Natural killer cell (primary cell): Measurements from ENCODE around the gene UBE2M. TPM values are rescaled to one million over a fixed set of nuclear protein-coding genes. Genes with fewer than 3 reads are reported as not detected.
"Not testable (repeated sequence)": the region's sequence is repeated elsewhere in the genome, so short reads cannot be mapped to it uniquely, and the experiment has no call there.

Experiments
- ATAC-seq, 3 donors: fragments of 150-1000 bp in 2 of 3; fragments of 200-7000 bp in 1 of 3; cut with Tn5 transposase; 1 replicate in 1 of 3; 2 replicates in 2 of 3; pipeline ENCODE4 v1.10.0; 2021; ENCODE audit warnings: mild to moderate bottlenecking in 2 of 3, moderate library complexity in 2 of 3
- DNase-seq, 2 donors: peaks; one replicate each; pipeline versions ENCODE4 v3.0.0 to v3.0.0-alpha.2; 2013 to 2021; ENCODE audit warnings: mixed read lengths in 1 of 2
- H3K27ac ChIP-seq: one replicate; pipeline ENCODE4 v1.5.1; 2013; ENCODE audit warnings: mild to moderate bottlenecking, low read length
- H3K27me3 ChIP-seq: one replicate; pipeline ENCODE4 v1.6.1; 2013; ENCODE audit warnings: low read length; ENCODE audit not compliant: control insufficient read depth, insufficient read depth
- H3K36me3 ChIP-seq: one replicate; pipeline ENCODE4 v1.6.1; 2013; ENCODE audit warnings: low read length; ENCODE audit not compliant: control insufficient read depth, insufficient read depth
- H3K4me1 ChIP-seq: one replicate; pipeline ENCODE4 v1.6.1; 2013; ENCODE audit warnings: low read length; ENCODE audit not compliant: control insufficient read depth, insufficient read depth
- H3K4me3 ChIP-seq: one replicate; pipeline ENCODE4 v1.5.1; 2013; ENCODE audit warnings: low read length
- H3K9me3 ChIP-seq: one replicate; pipeline ENCODE4 v1.6.1; 2013; ENCODE audit warnings: low read length; ENCODE audit not compliant: control insufficient read depth, insufficient read depth
- H3K27ac Mint-ChIP-seq, 2 donors: one replicate each; pipeline ENCODE4 v1.8.0; 2022; ENCODE audit warnings: mild to moderate bottlenecking in 2 of 2, mixed read lengths in 2 of 2, moderate library complexity in 1 of 2
- H3K27me3 Mint-ChIP-seq, 2 donors: one replicate each; pipeline ENCODE4 v1.8.0; 2022; ENCODE audit warnings: low read depth in 2 of 2, mixed read lengths in 2 of 2
- H3K36me3 Mint-ChIP-seq: one replicate; pipeline ENCODE4 v1.8.0; 2022; ENCODE audit warnings: mixed read lengths
- H3K4me1 Mint-ChIP-seq, 2 donors: one replicate each; pipeline ENCODE4 v1.8.0; 2022; ENCODE audit warnings: mixed read lengths in 2 of 2
- H3K4me3 Mint-ChIP-seq: one replicate; pipeline ENCODE4 v1.8.0; 2022; ENCODE audit warnings: mild to moderate bottlenecking, moderate library complexity, mixed read lengths
- H3K9me3 Mint-ChIP-seq, 2 donors: one replicate each; pipeline ENCODE4 v1.8.0; 2022; ENCODE audit warnings: mixed read lengths in 2 of 2
- WGBS: methylation state at CpG from one replicate; pipeline ENCODE4 v1.1.7; 2013; ENCODE audit warnings: missing lambda C conversion rate; ENCODE audit not compliant: insufficient coverage; 5-methylcytosine and 5-hydroxymethylcytosine counted together
- intact Hi-C: fragments of 100-400 bp; cut with micrococcal nuclease; formaldehyde crosslinking; loops from one replicate; pipeline ENCODE4 v1.14.2; 2022
- total RNA-seq, 4 donors: library from RNA; stranded (reverse); fragments of 120-200 nt in 1 of 4; gene quantifications; one replicate each; pipeline versions ENCODE4 v1.2.3 to v1.2.4, GENCODE V29; 2013 to 2022
- TF ChIP-seq, protein P1 (sequence below): fragments of 200-600 bp; IDR thresholded peaks from one replicate; pipeline ENCODE4 v1.8.0; 2022; ENCODE audit warnings: antibody characterized with exemption

The UBE2M gene
- total RNA-seq, 3 donors from 2014 or later (not counting 1 experiment from before 2014, with no cell fraction given): 71.0 to 89.5 (median 81.9) TPM

DNA sequence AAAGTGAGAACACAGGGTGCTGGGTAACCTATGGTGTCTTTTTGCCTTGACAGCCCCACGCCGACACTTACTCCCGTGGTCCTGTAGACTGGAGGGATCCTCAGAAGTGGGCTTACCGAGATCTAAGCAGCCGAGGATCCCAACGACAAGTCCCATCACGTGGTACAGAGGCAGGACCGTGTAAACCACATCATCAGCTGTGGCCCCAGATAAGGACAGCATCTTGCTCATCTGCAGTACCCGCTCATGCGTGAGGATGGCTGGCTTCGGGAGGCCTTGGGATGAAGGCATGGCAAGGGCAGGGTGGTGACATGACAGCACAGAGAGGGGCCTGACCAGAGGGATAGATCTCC lies 48.7 kb downstream of the UBE2M start:
- Histone ChIP-seq H3K9me3 (peaks cover 7% of the 10 kb centered on the region), H3K4me3 (no peak overlapping the region), H3K27ac (no peak overlapping the region), H3K36me3 (no peaks in the 10 kb centered on the region), H3K4me1 (peaks cover 16% of the 10 kb centered on the region), H3K27me3 (no peaks in the 10 kb centered on the region)
- no peak for DNase-seq
- Mint-ChIP-seq H3K4me3 (no peak overlapping the region), H3K27ac (no peak overlapping the region), H3K4me1 (peaks cover 0 to 14% of the 10 kb centered on the region in 2 donors), H3K27me3 (no peaks in the 10 kb centered on the region), H3K36me3 (no peaks in the 10 kb centered on the region), H3K9me3 (peaks cover 3 to 4% of the 10 kb centered on the region in 2 donors)
- WGBS: 90% methylated on average over 11 of the region's 11 CpGs
- ATAC-seq: no peak
- TF ChIP-seq, protein P1, sequence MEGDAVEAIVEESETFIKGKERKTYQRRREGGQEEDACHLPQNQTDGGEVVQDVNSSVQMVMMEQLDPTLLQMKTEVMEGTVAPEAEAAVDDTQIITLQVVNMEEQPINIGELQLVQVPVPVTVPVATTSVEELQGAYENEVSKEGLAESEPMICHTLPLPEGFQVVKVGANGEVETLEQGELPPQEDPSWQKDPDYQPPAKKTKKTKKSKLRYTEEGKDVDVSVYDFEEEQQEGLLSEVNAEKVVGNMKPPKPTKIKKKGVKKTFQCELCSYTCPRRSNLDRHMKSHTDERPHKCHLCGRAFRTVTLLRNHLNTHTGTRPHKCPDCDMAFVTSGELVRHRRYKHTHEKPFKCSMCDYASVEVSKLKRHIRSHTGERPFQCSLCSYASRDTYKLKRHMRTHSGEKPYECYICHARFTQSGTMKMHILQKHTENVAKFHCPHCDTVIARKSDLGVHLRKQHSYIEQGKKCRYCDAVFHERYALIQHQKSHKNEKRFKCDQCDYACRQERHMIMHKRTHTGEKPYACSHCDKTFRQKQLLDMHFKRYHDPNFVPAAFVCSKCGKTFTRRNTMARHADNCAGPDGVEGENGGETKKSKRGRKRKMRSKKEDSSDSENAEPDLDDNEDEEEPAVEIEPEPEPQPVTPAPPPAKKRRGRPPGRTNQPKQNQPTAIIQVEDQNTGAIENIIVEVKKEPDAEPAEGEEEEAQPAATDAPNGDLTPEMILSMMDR: no peak
- intact Hi-C loops: no loop called here

DNA sequence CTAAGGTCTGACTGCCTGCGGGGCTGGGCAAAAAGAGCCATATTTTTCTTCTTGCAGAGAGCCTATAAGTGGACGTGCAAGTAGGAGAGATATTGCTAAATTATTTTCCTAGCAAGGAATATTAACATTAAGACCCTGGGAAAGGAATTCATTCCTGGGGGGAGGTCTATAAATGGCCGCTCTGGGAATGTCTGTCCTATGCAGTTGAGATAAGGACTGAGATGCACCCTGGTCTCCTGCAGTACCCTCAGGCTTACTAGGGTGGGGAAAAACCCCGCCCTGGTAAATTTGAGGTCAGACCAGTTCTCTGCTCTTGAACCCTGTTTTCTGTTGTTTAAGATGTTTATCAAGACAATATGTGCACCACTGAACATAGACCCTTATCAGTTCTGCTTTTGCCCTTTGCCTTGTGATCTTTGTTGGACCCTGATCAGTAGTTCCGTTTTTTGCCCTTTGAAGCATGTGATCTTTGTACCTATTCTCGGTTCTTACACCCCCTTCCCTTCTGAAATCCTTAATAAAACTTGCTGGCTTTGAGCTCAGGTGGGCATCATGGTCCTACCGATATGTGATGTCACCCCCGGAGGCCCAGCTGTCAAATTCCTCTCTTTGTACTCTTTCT lies 50.7 kb downstream of the UBE2M start:
- H3K4me3 ChIP-seq, H3K4me3 Mint-ChIP-seq, intact Hi-C loops, H3K4me1 ChIP-seq, H3K9me3 Mint-ChIP-seq, H3K9me3 ChIP-seq, H3K27ac ChIP-seq, H3K4me1 Mint-ChIP-seq, DNase-seq, ATAC-seq, H3K36me3 Mint-ChIP-seq, H3K27me3 ChIP-seq, H3K27ac Mint-ChIP-seq, H3K36me3 ChIP-seq, H3K27me3 Mint-ChIP-seq: not testable (repeated sequence)
- WGBS: 83% methylated on average over 8 of the region's 8 CpGs

Other genes starting within 250 kb of the UBE2M start
- gene ZSCAN22, start 231.6 kb downstream of the UBE2M start, total RNA-seq: 1 to 10 TPM; 2.9 to 4.8 (median 3.2) TPM
- 10 to 100 TPM in 1 of 3 donors, 1 to 10 TPM in 2; 2.0 to 10.6 (median 3.5) TPM for gene A1BG, start 205.1 kb downstream of the UBE2M start, total RNA-seq
- under 1 TPM; 0.40 to 0.61 (median 0.60) TPM for gene ZNF497, start 195.9 kb downstream of the UBE2M start, total RNA-seq
- 1 to 10 TPM in 2 of 3 donors, under 1 TPM in 1; 0.63 to 1.4 (median 1.3) TPM for gene ZNF837, start 177.6 kb downstream of the UBE2M start, total RNA-seq
- 100 to 1,000 TPM; 406 to 580 (median 525) TPM for gene RPS5, start 171.3 kb downstream of the UBE2M start, total RNA-seq
- gene RNF225, start 163.0 kb downstream of the UBE2M start, total RNA-seq: under 1 TPM in 1 of 3 donors, not detected in 2; 0.39 TPM
- gene ZNF584, start 150.0 kb downstream of the UBE2M start, total RNA-seq: 1 to 10 TPM; 1.6 to 3.9 (median 2.8) TPM
- 1 to 10 TPM in 2 of 3 donors, under 1 TPM in 1; 0.88 to 1.6 (median 1.5) TPM for gene ZNF132, start 118.5 kb downstream of the UBE2M start, total RNA-seq
- 10 to 100 TPM; 10.4 to 11.4 (median 11.4) TPM for gene ZNF324B, start 107.0 kb downstream of the UBE2M start, total RNA-seq
- gene ZNF324, start 91.5 kb downstream of the UBE2M start, total RNA-seq: 10 to 100 TPM; 21.3 to 23.7 (median 23.3) TPM
- gene ZNF446, start 82.3 kb downstream of the UBE2M start, total RNA-seq: 10 to 100 TPM; 11.9 to 14.5 (median 13.5) TPM
- 1 to 10 TPM; 4.6 to 7.0 (median 4.7) TPM for gene SLC27A5, start 46.6 kb downstream of the UBE2M start, total RNA-seq
- 10 to 100 TPM in 1 of 3 donors, 1 to 10 TPM in 2; 9.6 to 12.6 (median 9.8) TPM for gene ZBTB45, start 38.8 kb downstream of the UBE2M start, total RNA-seq
- 100 to 1,000 TPM; 330 to 451 (median 408) TPM for gene TRIM28, start 14.5 kb downstream of the UBE2M start, total RNA-seq
- gene CHMP2A, start 3.5 kb downstream of the UBE2M start, total RNA-seq: 10 to 100 TPM; 82.7 to 95.7 (median 94.7) TPM
- gene MZF1, start 14.7 kb upstream of the UBE2M start, total RNA-seq: 10 to 100 TPM; 24.9 to 40.1 (median 37.3) TPM